Suprapubic skin (tissue), 4 donors: Measurements from ENCODE around the gene DKK3. TPM values are rescaled to one million over a fixed set of nuclear protein-coding genes. Genes with fewer than 3 reads are reported as not detected.
A peak's percentile ranks its signal among the peaks of the same experiment; 100 is the strongest.

Experiments
- DNase-seq, 2 donors: peaks; one replicate each; pipeline ENCODE4 v3.0.0-alpha.2; 2019; ENCODE audit warnings: low spot score in 2 of 2
- H3K27ac ChIP-seq: fragments of 200-600 bp; sonication (generic); one replicate; pipeline ENCODE4 v1.5.1; 2019
- H3K27me3 ChIP-seq: fragments of 200-600 bp; sonication (generic); one replicate; pipeline ENCODE4 v1.5.1; 2019
- H3K36me3 ChIP-seq: fragments of 200-600 bp; sonication (generic); one replicate; pipeline ENCODE4 v1.5.1; 2019
- H3K4me1 ChIP-seq: fragments of 200-600 bp; sonication (generic); one replicate; pipeline ENCODE4 v1.5.1; 2019
- H3K4me3 ChIP-seq: fragments of 200-600 bp; sonication (generic); one replicate; pipeline ENCODE4 v1.5.1; 2019; ENCODE audit warnings: mild to moderate bottlenecking
- H3K9me3 ChIP-seq: fragments of 200-600 bp; sonication (generic); one replicate; pipeline ENCODE4 v1.5.1; 2019
- EP300 ChIP-seq: sonication (generic); formaldehyde crosslinking; IDR thresholded peaks from one replicate; pipeline ENCODE4 v1.6.1; 2017; ENCODE audit warnings: antibody characterized with exemption
- POLR2A ChIP-seq, 2 donors: fragments of 450-650 bp; IDR thresholded peaks; one replicate each; pipeline ENCODE4 v1.6.1; 2017; ENCODE audit warnings: antibody characterized with exemption in 2 of 2, mild to moderate bottlenecking in 2 of 2, moderate library complexity in 2 of 2
- POLR2AphosphoS5 ChIP-seq, 3 donors: sonication (generic); formaldehyde crosslinking; IDR thresholded peaks; one replicate each; pipeline ENCODE4 v1.6.1; 2017; ENCODE audit warnings: antibody characterized with exemption in 3 of 3
- WGBS: methylation state at CpG from one replicate; pipeline ENCODE4 v1.1.5; 2018; 5-methylcytosine and 5-hydroxymethylcytosine counted together
- total RNA-seq, 4 donors: library from RNA; depleted of rRNA; stranded (reverse); fragments of >200 nt; gene quantifications; one replicate each; pipeline ENCODE4 v1.1.0, GENCODE V29; 2016
- TF ChIP-seq, protein P1 (sequence below), 2 donors: fragments of 200-600 bp in 1 of 2; fragments of 450-650 bp in 1 of 2; sonication (generic) in 1 of 2; IDR thresholded peaks; one replicate each; pipeline ENCODE4 v1.5.1; 2016 to 2019; ENCODE audit warnings: antibody characterized with exemption in 2 of 2, mild to moderate bottlenecking in 1 of 2, moderate library complexity in 1 of 2

DKK3 gene
- total RNA-seq, 4 donors from 2014 or later, result 105 to 152 (median 137) TPM

- Histone ChIP-seq H3K27ac (no peak overlapping the region), H3K27me3 (no peaks in the 10 kb centered on the region), H3K4me3 (no peak overlapping the region), H3K9me3 (no peaks in the 10 kb centered on the region), H3K36me3 (no peaks in the 10 kb centered on the region), H3K4me1 (peaks cover 59% of the 10 kb centered on the region)
- WGBS, result 83% methylated on average over 5 of the region's 5 CpGs
- no peak for TF ChIP-seq POLR2A (IDR thresholded peaks at IDR 0.05)
- no peak for DNase-seq
These were observed 38.3 kb upstream of the DKK3 start for GRCh38 chr11:12046636-12047236.

DNA sequence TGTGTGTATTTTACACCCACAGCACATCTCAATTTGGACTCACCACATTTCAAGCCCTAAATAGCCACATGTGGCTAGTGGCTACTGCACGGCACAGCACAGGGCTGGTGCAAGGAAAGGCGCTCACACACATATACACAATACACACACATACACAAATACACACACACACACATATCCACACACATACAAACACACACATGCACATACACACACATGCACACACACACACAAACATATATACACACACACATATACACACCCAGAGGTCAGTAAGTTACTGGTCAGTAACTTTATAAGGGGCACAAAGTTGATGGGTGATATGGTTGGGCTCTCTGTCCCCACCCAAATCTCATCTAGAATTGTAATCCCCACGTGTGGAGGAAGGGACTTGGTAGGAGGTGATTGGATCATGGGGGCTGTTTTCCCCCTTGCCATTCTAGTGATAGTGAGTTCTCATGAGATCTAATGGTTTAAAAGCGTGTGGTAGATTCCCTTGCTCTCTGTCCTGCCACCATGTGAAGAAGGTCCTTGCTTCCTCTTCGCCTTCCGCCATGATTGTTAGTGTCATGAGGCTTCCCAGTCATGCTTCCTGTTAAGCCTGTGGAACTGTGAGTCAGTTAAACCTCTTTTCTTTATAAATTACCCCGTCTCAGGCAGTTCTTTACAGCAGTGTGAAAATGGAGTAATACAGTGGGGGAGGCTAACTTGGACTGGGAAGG lies 37.6 kb upstream of the DKK3 start:
- H3K27ac ChIP-seq, result no peak overlapping the region
- H3K4me3 ChIP-seq, result no peak overlapping the region
- peaks cover 59% of the 10 kb centered on the region for H3K4me1 ChIP-seq
- H3K27me3 ChIP-seq, result no peaks in the 10 kb centered on the region
- H3K9me3 ChIP-seq, result no peaks in the 10 kb centered on the region
- H3K36me3 ChIP-seq, result no peaks in the 10 kb centered on the region
- no peak for DNase-seq
- TF ChIP-seq POLR2AphosphoS5 (IDR thresholded peaks at IDR 0.05) (no peak), EP300 (no peak), POLR2A (IDR thresholded peaks at IDR 0.05) (no peak)
- TF ChIP-seq, protein P1, sequence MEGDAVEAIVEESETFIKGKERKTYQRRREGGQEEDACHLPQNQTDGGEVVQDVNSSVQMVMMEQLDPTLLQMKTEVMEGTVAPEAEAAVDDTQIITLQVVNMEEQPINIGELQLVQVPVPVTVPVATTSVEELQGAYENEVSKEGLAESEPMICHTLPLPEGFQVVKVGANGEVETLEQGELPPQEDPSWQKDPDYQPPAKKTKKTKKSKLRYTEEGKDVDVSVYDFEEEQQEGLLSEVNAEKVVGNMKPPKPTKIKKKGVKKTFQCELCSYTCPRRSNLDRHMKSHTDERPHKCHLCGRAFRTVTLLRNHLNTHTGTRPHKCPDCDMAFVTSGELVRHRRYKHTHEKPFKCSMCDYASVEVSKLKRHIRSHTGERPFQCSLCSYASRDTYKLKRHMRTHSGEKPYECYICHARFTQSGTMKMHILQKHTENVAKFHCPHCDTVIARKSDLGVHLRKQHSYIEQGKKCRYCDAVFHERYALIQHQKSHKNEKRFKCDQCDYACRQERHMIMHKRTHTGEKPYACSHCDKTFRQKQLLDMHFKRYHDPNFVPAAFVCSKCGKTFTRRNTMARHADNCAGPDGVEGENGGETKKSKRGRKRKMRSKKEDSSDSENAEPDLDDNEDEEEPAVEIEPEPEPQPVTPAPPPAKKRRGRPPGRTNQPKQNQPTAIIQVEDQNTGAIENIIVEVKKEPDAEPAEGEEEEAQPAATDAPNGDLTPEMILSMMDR (IDR thresholded peaks at IDR 0.05), result no peak
- 90% methylated on average over 7 of the region's 7 CpGs for WGBS

DNA sequence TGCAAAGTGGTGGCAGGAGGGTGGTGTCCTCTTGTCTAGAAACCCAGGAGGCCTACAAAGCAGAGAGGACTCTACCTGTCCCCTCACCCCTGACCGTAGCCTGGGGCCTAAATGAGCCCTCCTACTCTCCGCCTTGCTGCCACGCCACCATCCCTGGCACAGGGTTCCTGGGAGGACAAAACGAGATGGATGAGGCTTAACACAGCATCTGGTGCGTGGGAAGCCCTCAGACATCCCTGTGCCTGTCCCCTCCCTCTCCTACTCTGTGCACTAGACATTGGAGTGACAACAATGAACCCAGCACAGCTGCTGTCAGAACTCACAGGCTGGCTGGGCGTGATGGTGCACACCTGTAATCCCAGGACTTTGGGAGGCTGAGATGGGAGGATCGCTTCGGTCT lies 36.4 kb upstream of the DKK3 start:
- H3K27me3 ChIP-seq, result no peaks in the 10 kb centered on the region
- no peak for DNase-seq
- H3K27ac ChIP-seq, result peak overlapping the region; percentile 80
- peaks cover 49% of the 10 kb centered on the region for H3K4me1 ChIP-seq
- TF ChIP-seq EP300 (no peak), POLR2AphosphoS5 (IDR thresholded peaks at IDR 0.05) (no peak), POLR2A (IDR thresholded peaks at IDR 0.05) (no peak)
- TF ChIP-seq, protein P1 (IDR thresholded peaks at IDR 0.05), result no peak
- H3K4me3 ChIP-seq, result no peak overlapping the region
- H3K36me3 ChIP-seq, result no peaks in the 10 kb centered on the region
- no peaks in the 10 kb centered on the region for H3K9me3 ChIP-seq
- 37% methylated on average over 7 of the region's 8 CpGs for WGBS

DNA sequence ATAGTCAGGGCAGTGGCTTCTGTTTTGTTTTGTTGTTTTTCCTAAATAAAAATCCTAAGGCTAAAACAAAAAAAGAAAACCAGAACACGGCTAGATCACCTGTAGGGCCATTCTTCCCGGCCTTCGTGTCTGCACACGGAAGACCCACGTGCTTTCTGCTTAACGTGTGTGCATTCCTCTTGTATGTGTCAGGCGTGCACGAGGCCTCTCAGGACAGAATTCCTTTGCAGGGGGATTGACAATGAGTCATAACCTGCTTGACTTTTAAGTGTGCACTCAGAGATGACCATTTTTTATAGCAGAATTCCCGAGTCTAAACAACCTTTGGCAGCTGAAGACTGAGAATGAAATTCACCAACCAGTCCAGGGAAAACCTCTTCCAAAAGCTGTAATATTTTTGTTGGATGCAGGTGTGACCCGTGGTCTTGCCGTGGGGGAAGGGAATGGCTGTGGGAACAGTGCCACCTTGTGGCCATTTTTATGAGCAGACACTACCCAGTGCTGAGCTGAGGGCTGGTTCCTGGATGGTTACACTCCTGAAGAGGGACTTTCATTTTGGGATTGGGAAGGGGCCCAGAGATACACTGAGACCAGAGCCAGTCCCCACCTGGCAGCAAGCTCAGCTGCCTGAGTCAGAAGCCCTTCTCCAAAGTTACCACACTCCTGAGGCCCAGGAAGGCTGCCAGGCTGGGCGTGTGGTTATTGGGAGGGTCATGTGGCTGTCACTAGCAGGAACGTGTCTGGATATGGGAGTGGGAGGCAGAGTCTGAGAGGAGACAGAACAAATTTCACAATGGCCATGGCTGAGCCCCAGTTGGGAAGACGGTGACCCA lies 35.7 kb upstream of the DKK3 start:
- DNase-seq, result peak; percentile 94 to 95
- 10% methylated on average over 14 of the region's 14 CpGs for WGBS
- TF ChIP-seq POLR2A (IDR thresholded peaks at IDR 0.05) (no peak), POLR2AphosphoS5 (IDR thresholded peaks at IDR 0.05) (peak; percentile 15 to 75 (median 43)), EP300 (peak; percentile 78)
- TF ChIP-seq, protein P1 (IDR thresholded peaks at IDR 0.05), result peak; percentile 72 to 94
- Histone ChIP-seq H3K4me3 (no peak overlapping the region), H3K27me3 (no peaks in the 10 kb centered on the region), H3K27ac (peak overlapping the region; percentile 80), H3K36me3 (no peaks in the 10 kb centered on the region), H3K9me3 (no peaks in the 10 kb centered on the region), H3K4me1 (peaks cover 43% of the 10 kb centered on the region)

DNA sequence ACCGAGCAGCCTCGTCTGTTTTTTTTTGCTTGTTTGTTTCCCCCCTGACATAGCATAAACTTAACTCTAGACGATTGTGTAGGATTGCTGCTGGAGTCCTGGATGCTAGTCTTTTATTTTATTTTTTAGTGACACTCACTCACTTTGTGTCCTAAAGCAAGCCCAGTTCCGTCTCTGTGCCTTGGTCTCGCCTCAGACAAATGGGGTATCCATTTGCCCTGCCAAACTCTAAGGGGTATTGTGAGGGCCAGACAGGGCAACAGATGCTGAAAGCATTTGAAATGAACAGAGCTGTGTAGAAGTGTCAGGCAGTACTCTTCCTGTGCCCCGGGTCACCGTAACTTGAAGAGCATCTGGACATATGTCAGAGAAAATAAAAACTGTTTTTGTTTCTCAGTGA lies 34.8 kb upstream of the DKK3 start:
- no peak overlapping the region for H3K27ac ChIP-seq
- TF ChIP-seq POLR2A (IDR thresholded peaks at IDR 0.05) (no peak), POLR2AphosphoS5 (IDR thresholded peaks at IDR 0.05) (no peak), EP300 (no peak)
- TF ChIP-seq, protein P1 (IDR thresholded peaks at IDR 0.05), result no peak
- no peaks in the 10 kb centered on the region for H3K27me3 ChIP-seq
- H3K36me3 ChIP-seq, result no peaks in the 10 kb centered on the region
- WGBS, result 88% methylated on average over 7 of the region's 7 CpGs
- peaks cover 33% of the 10 kb centered on the region for H3K4me1 ChIP-seq
- no peak for DNase-seq
- H3K9me3 ChIP-seq, result no peaks in the 10 kb centered on the region
- H3K4me3 ChIP-seq, result no peak overlapping the region
